ENCODE results near the gene STK32A.

Gene STK32A

DNA sequence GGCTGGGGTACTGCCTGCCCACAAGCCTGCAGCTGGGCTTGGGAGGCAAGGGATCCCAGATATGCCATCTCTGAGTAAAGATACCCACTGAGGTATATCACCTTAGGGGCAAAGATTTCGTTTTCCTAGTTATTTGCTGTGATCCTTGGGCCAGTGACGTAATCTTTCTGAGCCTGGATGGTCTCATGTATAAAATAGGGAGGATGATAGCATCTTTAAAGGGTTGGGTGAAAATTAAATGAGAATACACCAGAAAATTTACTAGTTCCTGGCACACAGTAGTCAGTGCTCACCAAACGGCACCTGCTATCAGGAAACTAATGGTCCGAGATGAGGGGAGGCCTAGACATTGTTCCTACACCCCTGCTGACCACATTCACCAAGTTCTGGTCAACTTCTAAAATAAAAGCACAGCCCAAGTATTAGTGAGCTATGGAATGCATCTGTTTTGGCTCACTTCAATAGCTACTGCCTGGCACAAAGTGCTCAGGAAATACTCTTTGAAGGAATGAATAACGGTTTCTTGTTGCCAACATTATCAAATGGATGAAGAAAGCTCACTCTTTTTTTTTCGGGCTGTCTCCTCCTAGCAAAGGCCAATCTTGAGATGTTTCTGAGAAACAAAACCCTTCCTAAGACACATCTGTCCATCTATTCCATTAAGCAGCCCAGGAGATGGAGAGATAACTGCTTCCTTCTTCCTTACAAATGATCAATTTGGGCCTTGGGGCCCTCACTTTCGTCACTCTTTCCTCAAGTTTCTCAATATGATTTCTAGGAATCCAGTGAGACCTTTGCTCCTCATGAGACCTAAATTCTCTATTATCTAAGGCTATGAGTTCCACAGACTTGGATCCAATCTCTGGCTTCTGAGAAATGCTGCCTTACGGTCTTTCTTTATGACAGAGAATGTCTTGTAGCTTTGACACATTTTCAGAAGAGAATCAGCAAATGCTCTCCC lies 176.8 kb downstream of the STK32A start:
- Histone ChIP-seq H3K36me3 (replicated peaks) (no peaks in the 10 kb centered on the region), H3K9me3 (no peaks in the 10 kb centered on the region), H3K4me3 (no peak overlapping the region), H3K27me3 (ENCODE audit: low read depth) (no peaks in the 10 kb centered on the region), H3K4me1 (no peaks in the 10 kb centered on the region)
- in situ Hi-C loops (cut with MboI; ENCODE audit: low sequenced_read_pairs) = no loop called here
- no peak for DNase-seq (ENCODE audit: low spot score in 2 of 2)

DNA sequence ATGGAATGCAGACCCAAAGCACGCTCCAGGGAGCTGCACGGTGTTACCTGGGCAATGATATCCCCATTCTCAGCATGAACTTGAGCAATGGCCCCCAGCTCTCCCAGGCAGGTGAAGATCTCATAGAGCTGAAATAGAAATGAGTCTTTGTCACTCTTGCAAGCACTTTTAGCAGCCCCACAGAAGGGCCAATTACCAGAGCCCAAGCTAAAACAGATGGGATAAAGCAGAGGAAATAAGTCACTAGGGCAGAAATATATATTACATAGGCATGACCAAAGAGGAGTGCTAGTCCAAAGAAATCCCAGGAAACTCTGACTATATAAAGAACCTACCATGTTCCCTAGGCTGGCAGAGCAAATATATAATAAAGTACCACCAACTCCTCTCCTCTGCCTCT lies 177.7 kb downstream of the STK32A start:
- no peak overlapping the region for H3K4me3 ChIP-seq
- no peaks in the 10 kb centered on the region for H3K27me3 ChIP-seq (ENCODE audit: low read depth)
- no peaks in the 10 kb centered on the region for H3K4me1 ChIP-seq
- no peaks in the 10 kb centered on the region for H3K9me3 ChIP-seq
- no peak for DNase-seq (ENCODE audit: low spot score in 2 of 2)
- H3K36me3 ChIP-seq (replicated peaks) = no peaks in the 10 kb centered on the region
- in situ Hi-C loops (cut with MboI; ENCODE audit: low sequenced_read_pairs) = no loop called here

DNA sequence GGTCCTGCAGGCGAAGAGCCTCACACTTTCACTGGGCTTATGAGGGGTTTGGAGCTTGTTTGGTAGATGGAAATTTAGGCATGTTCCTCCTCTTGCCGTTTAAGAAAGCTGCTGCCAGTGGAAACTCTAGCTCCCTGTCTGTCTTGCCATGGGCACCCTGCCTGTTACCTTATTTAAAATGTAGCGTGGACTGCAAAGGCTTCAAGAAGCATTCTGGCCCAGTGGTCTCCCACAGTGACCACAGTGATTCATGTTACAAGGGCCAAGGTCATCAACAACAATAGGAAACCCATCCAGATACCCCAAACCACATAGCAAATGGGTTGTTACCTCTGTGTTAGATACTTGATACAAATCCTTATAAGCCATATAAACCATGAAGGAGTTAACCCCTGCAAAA lies 178.4 kb downstream of the STK32A start:
- no peak overlapping the region for H3K4me3 ChIP-seq
- in situ Hi-C loops (cut with MboI; ENCODE audit: low sequenced_read_pairs) = no loop called here
- no peaks in the 10 kb centered on the region for H3K27me3 ChIP-seq (ENCODE audit: low read depth)
- no peaks in the 10 kb centered on the region for H3K4me1 ChIP-seq
- H3K9me3 ChIP-seq = no peaks in the 10 kb centered on the region
- no peaks in the 10 kb centered on the region for H3K36me3 ChIP-seq (replicated peaks)
- DNase-seq (ENCODE audit: low spot score in 2 of 2) = no peak

GRCh38 chr5:147415651-147416050 lies 180.8 kb downstream of the STK32A start:
- H3K9me3 ChIP-seq = no peaks in the 10 kb centered on the region
- no peaks in the 10 kb centered on the region for H3K4me1 ChIP-seq
- DNase-seq (ENCODE audit: low spot score in 2 of 2) = no peak
- in situ Hi-C loops (cut with MboI; ENCODE audit: low sequenced_read_pairs) = no loop called here
- no peaks in the 10 kb centered on the region for H3K36me3 ChIP-seq (replicated peaks)
- no peaks in the 10 kb centered on the region for H3K27me3 ChIP-seq (ENCODE audit: low read depth)
- no peak overlapping the region for H3K4me3 ChIP-seq

DNA sequence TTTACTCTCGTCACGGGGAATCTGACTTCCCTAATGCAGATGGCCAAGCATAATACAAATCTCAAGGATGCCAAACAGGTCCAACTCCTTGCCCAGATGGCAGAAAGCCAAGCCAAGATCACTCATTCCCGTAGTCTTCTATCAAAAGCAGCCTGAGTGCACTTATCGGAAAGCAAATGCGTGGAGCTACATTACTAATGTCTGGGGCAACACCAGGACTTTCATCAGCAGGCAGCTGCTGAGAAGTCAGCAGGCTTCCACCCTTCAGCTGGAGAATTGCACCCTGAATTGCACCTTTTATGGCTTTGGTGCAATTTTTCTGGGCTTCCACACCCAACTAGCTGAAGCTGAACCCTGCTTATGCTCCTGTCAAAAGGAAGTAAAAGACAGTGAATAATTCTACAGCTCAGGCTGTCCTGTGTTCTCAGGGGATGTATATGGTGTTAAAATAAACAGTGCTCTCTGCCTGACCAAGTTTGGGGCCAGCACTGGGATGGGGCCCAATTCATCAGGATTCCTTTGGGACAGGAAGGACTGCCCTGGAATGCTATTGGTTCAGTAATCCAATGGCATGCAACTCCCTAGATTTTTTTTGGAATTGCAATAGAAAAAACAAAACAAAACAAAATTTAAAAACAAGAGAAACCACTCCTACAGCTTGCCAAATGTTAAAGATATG lies 182.4 kb downstream of the STK32A start:
- H3K36me3 ChIP-seq (replicated peaks) = no peaks in the 10 kb centered on the region
- H3K9me3 ChIP-seq = no peaks in the 10 kb centered on the region
- H3K27me3 ChIP-seq (ENCODE audit: low read depth) = no peaks in the 10 kb centered on the region
- in situ Hi-C loops (cut with MboI; ENCODE audit: low sequenced_read_pairs) = no loop called here
- H3K4me1 ChIP-seq = no peaks in the 10 kb centered on the region
- DNase-seq (ENCODE audit: low spot score in 2 of 2) = no peak
- H3K4me3 ChIP-seq = no peak overlapping the region

DNA sequence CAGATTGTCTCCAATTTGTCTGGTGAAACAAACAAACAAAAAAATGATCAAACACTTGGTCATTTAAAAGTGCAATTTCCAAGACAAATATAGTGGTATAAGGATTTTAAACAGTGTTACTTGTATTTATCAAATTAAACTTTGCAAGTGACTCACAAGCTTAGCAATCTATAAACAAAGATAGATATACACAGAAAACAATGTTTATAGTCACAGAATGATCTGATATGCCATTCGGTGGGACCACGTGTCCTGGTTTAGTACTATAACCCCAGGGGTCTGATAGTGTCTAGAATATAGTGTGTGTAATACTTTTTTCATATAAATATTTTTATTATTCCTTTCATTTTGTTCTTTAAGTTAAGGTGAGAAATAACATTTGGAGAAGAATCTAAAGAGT lies 183.8 kb downstream of the STK32A start:
- in situ Hi-C loops (cut with MboI; ENCODE audit: low sequenced_read_pairs) = no loop called here
- no peak for DNase-seq (ENCODE audit: low spot score in 2 of 2)
- H3K27me3 ChIP-seq (ENCODE audit: low read depth) = no peaks in the 10 kb centered on the region
- no peak overlapping the region for H3K4me3 ChIP-seq
- no peaks in the 10 kb centered on the region for H3K9me3 ChIP-seq
- H3K36me3 ChIP-seq (replicated peaks) = no peaks in the 10 kb centered on the region
- H3K4me1 ChIP-seq = no peaks in the 10 kb centered on the region

GRCh38 chr5:147426640-147427327 lies 192.0 kb downstream of the STK32A start:
- no peak for DNase-seq (ENCODE audit: low spot score in 2 of 2)
- no peaks in the 10 kb centered on the region for H3K36me3 ChIP-seq (replicated peaks)
- H3K4me3 ChIP-seq = no peak overlapping the region
- H3K4me1 ChIP-seq = no peaks in the 10 kb centered on the region
- no peaks in the 10 kb centered on the region for H3K27me3 ChIP-seq (ENCODE audit: low read depth)
- in situ Hi-C loops (cut with MboI; ENCODE audit: low sequenced_read_pairs) = no loop called here
- no peaks in the 10 kb centered on the region for H3K9me3 ChIP-seq

GRCh38 chr5:147427521-147428401 lies 192.9 kb downstream of the STK32A start:
- no peaks in the 10 kb centered on the region for H3K27me3 ChIP-seq (ENCODE audit: low read depth)
- no peaks in the 10 kb centered on the region for H3K36me3 ChIP-seq (replicated peaks)
- H3K9me3 ChIP-seq = no peaks in the 10 kb centered on the region
- DNase-seq (ENCODE audit: low spot score in 2 of 2) = no peak
- H3K4me3 ChIP-seq = no peak overlapping the region
- H3K4me1 ChIP-seq = no peaks in the 10 kb centered on the region
- in situ Hi-C loops (cut with MboI; ENCODE audit: low sequenced_read_pairs) = no loop called here

DNA sequence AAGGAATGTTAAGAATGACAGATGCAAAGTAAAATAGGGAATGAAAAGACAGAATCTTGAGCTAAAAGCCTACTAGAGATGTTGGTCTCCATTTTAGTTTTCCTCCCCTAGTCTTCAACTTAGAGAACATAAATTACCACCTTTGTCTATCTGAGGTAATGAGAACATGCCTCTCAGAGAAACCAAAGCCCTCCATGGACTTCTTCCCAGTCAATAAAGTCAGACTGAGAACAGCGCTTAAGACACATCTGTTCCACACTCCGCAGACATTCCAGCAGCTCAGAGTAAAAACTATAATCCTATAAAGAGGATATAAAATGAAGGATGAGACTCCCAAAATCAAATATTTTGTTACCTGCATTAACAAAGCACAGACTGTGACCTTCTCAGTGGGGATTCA lies 195.8 kb downstream of the STK32A start:
- Histone ChIP-seq H3K36me3 (replicated peaks) (no peaks in the 10 kb centered on the region), H3K4me3 (no peak overlapping the region), H3K27me3 (ENCODE audit: low read depth) (no peaks in the 10 kb centered on the region), H3K4me1 (no peaks in the 10 kb centered on the region), H3K9me3 (no peaks in the 10 kb centered on the region)
- in situ Hi-C loops (cut with MboI; ENCODE audit: low sequenced_read_pairs) = no loop called here
- DNase-seq (ENCODE audit: low spot score in 2 of 2) = no peak

GRCh38 chr5:147431586-147431985 lies 196.8 kb downstream of the STK32A start:
- H3K4me1 ChIP-seq = no peaks in the 10 kb centered on the region
- H3K27me3 ChIP-seq (ENCODE audit: low read depth) = no peaks in the 10 kb centered on the region
- H3K9me3 ChIP-seq = no peaks in the 10 kb centered on the region
- H3K4me3 ChIP-seq = no peak overlapping the region
- in situ Hi-C loops (cut with MboI; ENCODE audit: low sequenced_read_pairs) = no loop called here
- no peaks in the 10 kb centered on the region for H3K36me3 ChIP-seq (replicated peaks)
- no peak for DNase-seq (ENCODE audit: low spot score in 2 of 2)

- DNase-seq (ENCODE audit: low spot score in 2 of 2) = no peak
- Histone ChIP-seq H3K27me3 (ENCODE audit: low read depth) (no peaks in the 10 kb centered on the region), H3K4me1 (no peaks in the 10 kb centered on the region), H3K9me3 (no peaks in the 10 kb centered on the region), H3K36me3 (replicated peaks) (no peaks in the 10 kb centered on the region), H3K4me3 (no peak overlapping the region)
- in situ Hi-C loops (cut with MboI; ENCODE audit: low sequenced_read_pairs) = no loop called here
These were observed 197.5 kb downstream of the STK32A start for GRCh38 chr5:147432323-147432722.

DNA sequence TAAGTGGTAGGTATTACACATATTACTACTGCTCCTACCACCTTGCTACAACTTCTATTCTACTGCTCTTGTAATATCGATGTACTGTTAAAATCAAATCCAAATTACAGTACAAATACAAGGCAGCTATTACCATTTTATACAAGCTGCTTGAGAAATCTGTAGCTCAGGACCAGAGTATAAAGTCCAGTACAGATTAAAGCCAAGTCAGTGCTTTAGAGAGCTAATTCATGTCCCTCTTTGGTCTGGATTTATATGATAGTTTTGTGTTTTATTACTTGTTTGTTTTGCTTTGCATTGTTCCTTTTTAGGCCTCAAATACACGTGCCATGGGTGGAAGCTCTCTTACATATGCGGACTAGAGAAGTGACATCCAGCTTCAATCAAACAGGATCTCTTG lies 199.2 kb downstream of the STK32A start:
- Histone ChIP-seq H3K27me3 (ENCODE audit: low read depth) (no peaks in the 10 kb centered on the region), H3K9me3 (no peaks in the 10 kb centered on the region), H3K36me3 (replicated peaks) (no peaks in the 10 kb centered on the region), H3K4me1 (no peaks in the 10 kb centered on the region), H3K4me3 (no peak overlapping the region)
- in situ Hi-C loops (cut with MboI; ENCODE audit: low sequenced_read_pairs) = no loop called here
- no peak for DNase-seq (ENCODE audit: low spot score in 2 of 2)

DNA sequence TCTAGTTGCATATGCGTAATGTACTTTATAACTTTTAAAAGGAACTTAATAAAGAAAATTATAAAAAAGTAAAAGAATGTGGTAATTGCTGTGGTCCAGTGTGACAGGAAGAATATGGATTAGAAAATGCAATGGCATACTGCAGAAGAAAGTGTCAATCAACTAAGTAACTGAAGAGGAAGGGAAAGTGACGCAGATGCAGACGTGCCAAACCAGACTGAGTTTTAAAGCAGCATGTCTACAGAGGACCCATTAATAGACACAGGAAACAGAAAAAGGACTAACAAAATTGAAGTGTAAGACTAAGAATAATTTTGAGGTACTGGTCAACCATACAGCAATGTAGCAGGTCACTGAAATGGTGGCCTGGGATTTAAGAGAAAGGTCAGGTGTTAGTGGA lies 201.8 kb downstream of the STK32A start:
- no peaks in the 10 kb centered on the region for H3K27me3 ChIP-seq (ENCODE audit: low read depth)
- DNase-seq (ENCODE audit: low spot score in 2 of 2) = no peak
- H3K9me3 ChIP-seq = no peaks in the 10 kb centered on the region
- no peak overlapping the region for H3K4me3 ChIP-seq
- no peaks in the 10 kb centered on the region for H3K4me1 ChIP-seq
- in situ Hi-C loops (cut with MboI; ENCODE audit: low sequenced_read_pairs) = no loop called here
- H3K36me3 ChIP-seq (replicated peaks) = no peaks in the 10 kb centered on the region
